Testis (tissue), 2 donors: Measurements from ENCODE around the gene PCDHGC4.

ENCODE experiments used
- POLR2A ChIP-seq: fragments of 450-650 bp; IDR thresholded peaks from one replicate; pipeline ENCODE4 v1.6.1; 2017; ENCODE audit warnings: antibody characterized with exemption, mild to moderate bottlenecking, moderate library complexity
- TF ChIP-seq, protein P1 (sequence below), 3 experiments: fragments of 450-650 bp in 2 of 3; fragments of 200-600 bp in 1 of 3; sonication (generic) in 1 of 3; IDR thresholded peaks; one replicate each; pipeline ENCODE4 v1.5.1; 2016 to 2019; ENCODE audit warnings: antibody characterized with exemption in 3 of 3, mild to moderate bottlenecking in 2 of 3, moderate library complexity in 1 of 3

DNA sequence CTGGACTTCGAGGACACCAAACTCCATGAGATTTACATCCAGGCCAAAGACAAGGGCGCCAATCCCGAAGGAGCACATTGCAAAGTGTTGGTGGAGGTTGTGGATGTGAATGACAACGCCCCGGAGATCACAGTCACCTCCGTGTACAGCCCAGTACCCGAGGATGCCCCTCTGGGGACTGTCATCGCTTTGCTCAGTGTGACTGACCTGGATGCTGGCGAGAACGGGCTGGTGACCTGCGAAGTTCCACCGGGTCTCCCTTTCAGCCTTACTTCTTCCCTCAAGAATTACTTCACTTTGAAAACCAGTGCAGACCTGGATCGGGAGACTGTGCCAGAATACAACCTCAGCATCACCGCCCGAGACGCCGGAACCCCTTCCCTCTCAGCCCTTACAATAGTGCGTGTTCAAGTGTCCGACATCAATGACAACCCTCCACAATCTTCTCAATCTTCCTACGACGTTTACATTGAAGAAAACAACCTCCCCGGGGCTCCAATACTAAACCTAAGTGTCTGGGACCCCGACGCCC lies 7.7 kb upstream of the PCDHGC4 start:
- TF ChIP-seq, protein P1, sequence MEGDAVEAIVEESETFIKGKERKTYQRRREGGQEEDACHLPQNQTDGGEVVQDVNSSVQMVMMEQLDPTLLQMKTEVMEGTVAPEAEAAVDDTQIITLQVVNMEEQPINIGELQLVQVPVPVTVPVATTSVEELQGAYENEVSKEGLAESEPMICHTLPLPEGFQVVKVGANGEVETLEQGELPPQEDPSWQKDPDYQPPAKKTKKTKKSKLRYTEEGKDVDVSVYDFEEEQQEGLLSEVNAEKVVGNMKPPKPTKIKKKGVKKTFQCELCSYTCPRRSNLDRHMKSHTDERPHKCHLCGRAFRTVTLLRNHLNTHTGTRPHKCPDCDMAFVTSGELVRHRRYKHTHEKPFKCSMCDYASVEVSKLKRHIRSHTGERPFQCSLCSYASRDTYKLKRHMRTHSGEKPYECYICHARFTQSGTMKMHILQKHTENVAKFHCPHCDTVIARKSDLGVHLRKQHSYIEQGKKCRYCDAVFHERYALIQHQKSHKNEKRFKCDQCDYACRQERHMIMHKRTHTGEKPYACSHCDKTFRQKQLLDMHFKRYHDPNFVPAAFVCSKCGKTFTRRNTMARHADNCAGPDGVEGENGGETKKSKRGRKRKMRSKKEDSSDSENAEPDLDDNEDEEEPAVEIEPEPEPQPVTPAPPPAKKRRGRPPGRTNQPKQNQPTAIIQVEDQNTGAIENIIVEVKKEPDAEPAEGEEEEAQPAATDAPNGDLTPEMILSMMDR (IDR thresholded peaks at IDR 0.05): no peak
- TF ChIP-seq POLR2A: no peak
